DND-41 (cell line): ENCODE results near the gene OR13D1.
A peak's percentile ranks its signal among the peaks of the same experiment; 100 is the strongest.

Source experiments
- CTCF ChIP-seq: IDR thresholded peaks from 2 replicates; pipeline ENCODE4 v1.5.1; 2012; ENCODE audit warnings: borderline replicate concordance, low read length, moderate library complexity, mild to moderate bottlenecking; ENCODE audit not compliant: poor library complexity, severe bottlenecking; ENCODE audit errors: extremely low read depth
- EZH2 ChIP-seq: IDR thresholded peaks from 3 replicates; pipeline ENCODE4 v1.6.1; 2012; ENCODE audit warnings: borderline replicate concordance, low read depth, mild to moderate bottlenecking, moderate library complexity, low read length, inconsistent platforms; ENCODE audit not compliant: severe bottlenecking

GRCh38 chr9:104743376-104743985 lies 49.2 kb downstream of the OR13D1 start:
- peak; percentile 77 for TF ChIP-seq CTCF
- TF ChIP-seq EZH2: no peak
